Activated T-helper 2 cell treated with anti-CD3 and anti-CD28 coated beads, Interferon-gamma antibody, Interleukin-2, Interleukin-4, amounts not matched to agents 10 μg/mL and 5 μg/mL and 100 μg/mL, durations not matched to agents 14 hours and 24 hours and 36 hours (primary cell): ENCODE measurements around the gene HES2. TPM values are rescaled to one million over a fixed set of nuclear protein-coding genes. Genes with fewer than 3 reads are reported as not detected.

Experiments used
- DNase-seq: peaks from one replicate; pipeline ENCODE4 v3.0.0; 2021; ENCODE audit warnings: low spot score
- H3K27ac Mint-ChIP-seq: one replicate; pipeline ENCODE4 v1.8.0; 2021; ENCODE audit warnings: mixed read lengths
- H3K27me3 Mint-ChIP-seq: one replicate; pipeline ENCODE4 v1.8.0; 2021; ENCODE audit warnings: low read depth, mixed read lengths
- H3K36me3 Mint-ChIP-seq: one replicate; pipeline ENCODE4 v1.8.0; 2021; ENCODE audit warnings: low read depth, mixed read lengths
- H3K4me1 Mint-ChIP-seq: one replicate; pipeline ENCODE4 v1.8.0; 2021; ENCODE audit warnings: low read depth, mixed read lengths
- H3K4me3 Mint-ChIP-seq: one replicate; pipeline ENCODE4 v1.8.0; 2021; ENCODE audit warnings: low read depth, mild to moderate bottlenecking, moderate library complexity, mixed read lengths
- H3K9me3 Mint-ChIP-seq: one replicate; pipeline ENCODE4 v1.8.0; 2021; ENCODE audit warnings: mixed read lengths
- intact Hi-C: fragments of 100-400 bp; cut with micrococcal nuclease; formaldehyde crosslinking; loops from one replicate; pipeline ENCODE4 v1.15.1; 2023
- total RNA-seq: library from RNA; stranded (reverse); gene quantifications from 2 replicates; pipeline ENCODE4 v1.2.3, GENCODE V29; 2022

Gene HES2
- total RNA-seq, result 0.21 and 0.51 TPM in 2 replicates

GRCh38 chr1:6419804-6420453 is at the start of gene HES2:
Gene HES2, minus strand, starts transcription at chr1:6419919. Its CDS starts 99 bp downstream, at chr1:6419820.
- intact Hi-C loops, result loop anchor here (5.0 kb wide), 1 partner anchor 173 kb away; no protein-coding TSS in a partner anchor

GRCh38 chr1:6468729-6469461 is 49.2 kb upstream of the HES2 start:
- no peaks in the 10 kb centered on the region for H3K27me3 Mint-ChIP-seq
- no peaks in the 10 kb centered on the region for H3K9me3 Mint-ChIP-seq
- peaks cover 9% of the 10 kb centered on the region for H3K4me1 Mint-ChIP-seq
- no peak overlapping the region for H3K4me3 Mint-ChIP-seq
- H3K27ac Mint-ChIP-seq, result no peak overlapping the region
- intact Hi-C loops, result no loop called here
- peaks cover 12% of the 10 kb centered on the region for H3K36me3 Mint-ChIP-seq
- no peak for DNase-seq

More at GRCh38 chr1:6419804-6420453, at the start of gene HES2:
- Mint-ChIP-seq H3K27ac (no peak within 1 kb of the TSS), H3K9me3 (no peaks in the 10 kb centered on the region), H3K4me3 (peak within 1 kb of the TSS; percentile 5), H3K36me3 (no peaks in the 10 kb centered on the region), H3K4me1 (peaks cover 3% of the 10 kb centered on the region), H3K27me3 (peaks cover 60% of the 10 kb centered on the region)
- DNase-seq, result no peak

GRCh38 chr1:6467744-6468688 is 48.3 kb upstream of the HES2 start:
- Mint-ChIP-seq H3K9me3 (no peaks in the 10 kb centered on the region), H3K4me1 (peaks cover 12% of the 10 kb centered on the region), H3K36me3 (peaks cover 18% of the 10 kb centered on the region), H3K27ac (no peak overlapping the region), H3K27me3 (no peaks in the 10 kb centered on the region), H3K4me3 (peak overlapping the region; percentile 26)
- intact Hi-C loops, result no loop called here
- DNase-seq, result no peak

- Mint-ChIP-seq H3K27ac (no peak overlapping the region), H3K27me3 (no peaks in the 10 kb centered on the region), H3K4me3 (peak overlapping the region; percentile 26), H3K9me3 (no peaks in the 10 kb centered on the region), H3K36me3 (peaks cover 26% of the 10 kb centered on the region), H3K4me1 (peaks cover 19% of the 10 kb centered on the region)
- no peak for DNase-seq
- intact Hi-C loops, result no loop called here
Observed at GRCh38 chr1:6467224-6467623, 47.5 kb upstream of the HES2 start.

- Mint-ChIP-seq H3K9me3 (no peaks in the 10 kb centered on the region), H3K27me3 (no peaks in the 10 kb centered on the region), H3K36me3 (peaks cover 28% of the 10 kb centered on the region), H3K27ac (no peak overlapping the region), H3K4me1 (peaks cover 20% of the 10 kb centered on the region), H3K4me3 (peak overlapping the region; percentile 93)
- intact Hi-C loops, result no loop called here
- no peak for DNase-seq
Observed at GRCh38 chr1:6466751-6467150, 47.0 kb upstream of the HES2 start.

GRCh38 chr1:6466023-6466422 is 46.3 kb upstream of the HES2 start, which contains the start of gene TNFRSF25:
Gene TNFRSF25, minus strand, starts transcription at chr1:6466173. Its CDS starts 66 bp downstream, at chr1:6466107.
- H3K36me3 Mint-ChIP-seq, result peaks cover 36% of the 10 kb centered on the region
- peak within 1 kb of the TSS; percentile 77 for H3K27ac Mint-ChIP-seq
- H3K4me1 Mint-ChIP-seq, result peaks cover 22% of the 10 kb centered on the region
- H3K27me3 Mint-ChIP-seq, result no peaks in the 10 kb centered on the region
- DNase-seq, result peak; percentile 61
- H3K9me3 Mint-ChIP-seq, result no peaks in the 10 kb centered on the region
- peak within 1 kb of the TSS; percentile 93 for H3K4me3 Mint-ChIP-seq
- intact Hi-C loops, result no loop called here

GRCh38 chr1:6465461-6466005 is 45.8 kb upstream of the HES2 start:
- Mint-ChIP-seq H3K9me3 (no peaks in the 10 kb centered on the region), H3K27ac (peak overlapping the region; percentile 77), H3K27me3 (no peaks in the 10 kb centered on the region), H3K36me3 (peaks cover 41% of the 10 kb centered on the region), H3K4me1 (peaks cover 27% of the 10 kb centered on the region), H3K4me3 (peak overlapping the region; percentile 93)
- peak; percentile 21 for DNase-seq
- intact Hi-C loops, result no loop called here

- no peak for DNase-seq
Observed at GRCh38 chr1:6464915-6465314, 45.2 kb upstream of the HES2 start.

GRCh38 chr1:6464514-6464836 is 44.8 kb upstream of the HES2 start:
- no peaks in the 10 kb centered on the region for H3K9me3 Mint-ChIP-seq
- intact Hi-C loops, result no loop called here
- peaks cover under 1% of the 10 kb centered on the region for H3K27me3 Mint-ChIP-seq
- H3K27ac Mint-ChIP-seq, result peak overlapping the region; percentile 77
- peaks cover 42% of the 10 kb centered on the region for H3K36me3 Mint-ChIP-seq
- H3K4me1 Mint-ChIP-seq, result peaks cover 35% of the 10 kb centered on the region
- DNase-seq, result no peak
- H3K4me3 Mint-ChIP-seq, result peak overlapping the region; percentile 93

More at GRCh38 chr1:6464915-6465314, 45.2 kb upstream of the HES2 start:
- H3K9me3 Mint-ChIP-seq, result no peaks in the 10 kb centered on the region
- H3K27ac Mint-ChIP-seq, result peak overlapping the region; percentile 77
- peaks cover 31% of the 10 kb centered on the region for H3K4me1 Mint-ChIP-seq
- no peaks in the 10 kb centered on the region for H3K27me3 Mint-ChIP-seq
- H3K36me3 Mint-ChIP-seq, result peaks cover 42% of the 10 kb centered on the region
- peak overlapping the region; percentile 93 for H3K4me3 Mint-ChIP-seq
- intact Hi-C loops, result no loop called here

- Mint-ChIP-seq H3K4me3 (peak overlapping the region; percentile 39), H3K4me1 (peaks cover 38% of the 10 kb centered on the region), H3K36me3 (peaks cover 42% of the 10 kb centered on the region), H3K27ac (peak overlapping the region; percentile 38), H3K27me3 (peaks cover 2% of the 10 kb centered on the region), H3K9me3 (no peaks in the 10 kb centered on the region)
- intact Hi-C loops, result no loop called here
- DNase-seq, result no peak
Observed at GRCh38 chr1:6463120-6463412, 43.3 kb upstream of the HES2 start.

- intact Hi-C loops, result no loop called here
- Mint-ChIP-seq H3K4me1 (peaks cover 38% of the 10 kb centered on the region), H3K27me3 (peaks cover 2% of the 10 kb centered on the region), H3K9me3 (no peaks in the 10 kb centered on the region), H3K27ac (peak overlapping the region; percentile 83), H3K36me3 (peaks cover 42% of the 10 kb centered on the region), H3K4me3 (peak overlapping the region; percentile 68)
- DNase-seq, result no peak
Observed at GRCh38 chr1:6462412-6463119, 42.8 kb upstream of the HES2 start.
